ENCODE data around the gene C3orf20.

The C3orf20 gene

GRCh38 chr3:14820156-14820555 lies 145.2 kb downstream of the C3orf20 start:
- DNase-seq = no peak

- no peak for DNase-seq
Observed at GRCh38 chr3:14821151-14821550, 146.2 kb downstream of the C3orf20 start.

- DNase-seq = no peak
Observed at GRCh38 chr3:14822134-14822533, 147.2 kb downstream of the C3orf20 start.

All from NCI-H524 (cell line).